Upper lobe of left lung (tissue), 6 donors: Measurements from ENCODE around the gene TEDC1. TPM values are rescaled to one million over a fixed set of nuclear protein-coding genes. Genes with fewer than 3 reads are reported as not detected.
A peak's percentile ranks its signal among the peaks of the same experiment; 100 is the strongest.

Experiments
- ATAC-seq, 2 donors: fragments of 200-7000 bp; cut with Tn5 transposase; one replicate each; pipeline ENCODE4 v1.9.1; 2022; ENCODE audit warnings: mild to moderate bottlenecking in 2 of 2, moderate library complexity in 2 of 2; ENCODE audit not compliant: low FRiP score in 2 of 2
- DNase-seq, 2 donors: peaks; one replicate each; pipeline ENCODE4 v3.0.0-alpha.2; 2019 to 2020
- H3K27ac ChIP-seq, 4 donors: fragments of 200-600 bp; sonication (generic); one replicate each; pipeline ENCODE4 v1.5.1; 2016 to 2019
- H3K27me3 ChIP-seq, 4 donors: fragments of 200-600 bp; sonication (generic); one replicate each; pipeline ENCODE4 v1.5.1; 2017 to 2019
- H3K36me3 ChIP-seq, 4 donors: fragments of 200-600 bp; sonication (generic); one replicate each; pipeline ENCODE4 v1.5.1; 2016 to 2019
- H3K4me1 ChIP-seq, 4 donors: fragments of 200-600 bp; sonication (generic); one replicate each; pipeline ENCODE4 v1.5.1; 2018 to 2019
- H3K4me3 ChIP-seq, 4 donors: fragments of 200-600 bp; sonication (generic); one replicate each; pipeline ENCODE4 v1.5.1; 2017 to 2019; ENCODE audit warnings: mild to moderate bottlenecking in 2 of 4, moderate library complexity in 1 of 4
- H3K9me3 ChIP-seq, 4 donors: fragments of 200-600 bp; sonication (generic); one replicate each; pipeline ENCODE4 v1.5.1; 2018 to 2019
- EP300 ChIP-seq, 4 donors: sonication (generic); formaldehyde crosslinking; IDR thresholded peaks; one replicate each; pipeline ENCODE4 v1.5.1; 2017; ENCODE audit warnings: antibody characterized with exemption in 4 of 4, control low read depth in 2 of 4
- POLR2A ChIP-seq, 4 donors: fragments of 450-650 bp; IDR thresholded peaks; one replicate each; pipeline ENCODE4 v1.5.1; 2016 to 2017; ENCODE audit warnings: antibody characterized with exemption in 4 of 4, mild to moderate bottlenecking in 2 of 4
- POLR2AphosphoS5 ChIP-seq, 2 donors: sonication (generic); formaldehyde crosslinking; IDR thresholded peaks; one replicate each; pipeline ENCODE4 v1.5.1; 2017; ENCODE audit warnings: antibody characterized with exemption in 2 of 2
- WGBS, 2 donors: methylation state at CpG; one replicate each; pipeline ENCODE4 v1.1.5; 2017 to 2018; 5-methylcytosine and 5-hydroxymethylcytosine counted together
- total RNA-seq, 6 donors: library from RNA; depleted of rRNA in 4 of 6; stranded (reverse); fragments of >200 nt in 4 of 6; gene quantifications; one replicate each; pipeline versions ENCODE4 v1.1.0 to v1.2.1, GENCODE V29; 2016 to 2021
- TF ChIP-seq, protein P1 (sequence below), 6 experiments: fragments of 450-650 bp in 4 of 6; fragments of 200-600 bp in 2 of 6; sonication (generic) in 2 of 6; IDR thresholded peaks; one replicate each; pipeline ENCODE4 v1.5.1; 2016 to 2019; ENCODE audit warnings: antibody characterized with exemption in 6 of 6
- donor health status: DM: no; HTN: no; CAD: no; lungs with moderate emphysema.
- donor health status: DM: no; HTN: yes; CAD: no; lungs with severe emphysema.

TEDC1 gene
- total RNA-seq, 6 donors from 2014 or later, result 13.8 to 38.5 (median 17.4) TPM

GRCh38 chr14:105467942-105468471, 23.0 kb upstream of the TEDC1 start:
- 90 to 94% methylated on average over 13 to 22 of the region's 22 CpGs for WGBS, 2 donors
- Histone ChIP-seq H3K27me3 (no peaks in the 10 kb centered on the region), H3K4me3 (no peak overlapping the region), H3K36me3 (peaks cover 13 to 66% (median 55%) of the 10 kb centered on the region in 4 donors), H3K27ac (peak overlapping the region in 2 of 4 donors; percentile 6 to 61), H3K4me1 (peaks cover 26 to 41% (median 37%) of the 10 kb centered on the region in 4 donors), H3K9me3 (no peaks in the 10 kb centered on the region)
- ATAC-seq, result no peak
- DNase-seq, result no peak
- TF ChIP-seq, protein P1, sequence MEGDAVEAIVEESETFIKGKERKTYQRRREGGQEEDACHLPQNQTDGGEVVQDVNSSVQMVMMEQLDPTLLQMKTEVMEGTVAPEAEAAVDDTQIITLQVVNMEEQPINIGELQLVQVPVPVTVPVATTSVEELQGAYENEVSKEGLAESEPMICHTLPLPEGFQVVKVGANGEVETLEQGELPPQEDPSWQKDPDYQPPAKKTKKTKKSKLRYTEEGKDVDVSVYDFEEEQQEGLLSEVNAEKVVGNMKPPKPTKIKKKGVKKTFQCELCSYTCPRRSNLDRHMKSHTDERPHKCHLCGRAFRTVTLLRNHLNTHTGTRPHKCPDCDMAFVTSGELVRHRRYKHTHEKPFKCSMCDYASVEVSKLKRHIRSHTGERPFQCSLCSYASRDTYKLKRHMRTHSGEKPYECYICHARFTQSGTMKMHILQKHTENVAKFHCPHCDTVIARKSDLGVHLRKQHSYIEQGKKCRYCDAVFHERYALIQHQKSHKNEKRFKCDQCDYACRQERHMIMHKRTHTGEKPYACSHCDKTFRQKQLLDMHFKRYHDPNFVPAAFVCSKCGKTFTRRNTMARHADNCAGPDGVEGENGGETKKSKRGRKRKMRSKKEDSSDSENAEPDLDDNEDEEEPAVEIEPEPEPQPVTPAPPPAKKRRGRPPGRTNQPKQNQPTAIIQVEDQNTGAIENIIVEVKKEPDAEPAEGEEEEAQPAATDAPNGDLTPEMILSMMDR (IDR thresholded peaks at IDR 0.05), result no peak
- TF ChIP-seq POLR2AphosphoS5 (IDR thresholded peaks at IDR 0.05) (no peak), EP300 (IDR thresholded peaks at IDR 0.05) (no peak), POLR2A (IDR thresholded peaks at IDR 0.05) (no peak)

- H3K36me3 ChIP-seq, result peaks cover 10 to 59% (median 48%) of the 10 kb centered on the region in 4 donors
Observed at GRCh38 chr14:105468621-105469241, 22.3 kb upstream of the TEDC1 start.

GRCh38 chr14:105469456-105470349, 21.3 kb upstream of the TEDC1 start:
- H3K4me3 ChIP-seq, result no peak overlapping the region
- peaks cover 6 to 49% (median 38%) of the 10 kb centered on the region in 4 donors for H3K36me3 ChIP-seq
- 76 to 88% methylated on average over 21 to 49 of the region's 54 CpGs for WGBS, 2 donors
- peaks cover 38 to 57% (median 48%) of the 10 kb centered on the region in 4 donors for H3K4me1 ChIP-seq
- peaks cover 0 to under 1% (median under 1%) of the 10 kb centered on the region in 4 donors for H3K27me3 ChIP-seq
- no peaks in the 10 kb centered on the region for H3K9me3 ChIP-seq
- H3K27ac ChIP-seq, result peak overlapping the region in 2 of 4 donors; percentile 40 to 61
- TF ChIP-seq POLR2AphosphoS5 (IDR thresholded peaks at IDR 0.05), result no peak
- TF ChIP-seq, protein P1 (IDR thresholded peaks at IDR 0.05), result no peak
- ATAC-seq, result no peak
- DNase-seq, result peak in 1 of 2 donors; percentile 85

More at GRCh38 chr14:105468621-105469241, 22.3 kb upstream of the TEDC1 start:
- 76% methylated on average over 17 of the region's 19 CpGs; no CpG with 5 or more reads in 1 of the 2 donors for WGBS, 2 donors
- H3K4me3 ChIP-seq, result no peak overlapping the region
- DNase-seq (no peak), ATAC-seq (no peak)
- no peaks in the 10 kb centered on the region for H3K9me3 ChIP-seq
- no peaks in the 10 kb centered on the region for H3K27me3 ChIP-seq
- peaks cover 33 to 48% (median 44%) of the 10 kb centered on the region in 4 donors for H3K4me1 ChIP-seq
- TF ChIP-seq, protein P1 (IDR thresholded peaks at IDR 0.05), result no peak
- TF ChIP-seq EP300 (IDR thresholded peaks at IDR 0.05), result no peak
- no peak for TF ChIP-seq POLR2A (IDR thresholded peaks at IDR 0.05)
- no peak for TF ChIP-seq POLR2AphosphoS5 (IDR thresholded peaks at IDR 0.05)
- H3K27ac ChIP-seq, result peak overlapping the region in 3 of 4 donors; percentile 6 to 61 (median 40)

DNA sequence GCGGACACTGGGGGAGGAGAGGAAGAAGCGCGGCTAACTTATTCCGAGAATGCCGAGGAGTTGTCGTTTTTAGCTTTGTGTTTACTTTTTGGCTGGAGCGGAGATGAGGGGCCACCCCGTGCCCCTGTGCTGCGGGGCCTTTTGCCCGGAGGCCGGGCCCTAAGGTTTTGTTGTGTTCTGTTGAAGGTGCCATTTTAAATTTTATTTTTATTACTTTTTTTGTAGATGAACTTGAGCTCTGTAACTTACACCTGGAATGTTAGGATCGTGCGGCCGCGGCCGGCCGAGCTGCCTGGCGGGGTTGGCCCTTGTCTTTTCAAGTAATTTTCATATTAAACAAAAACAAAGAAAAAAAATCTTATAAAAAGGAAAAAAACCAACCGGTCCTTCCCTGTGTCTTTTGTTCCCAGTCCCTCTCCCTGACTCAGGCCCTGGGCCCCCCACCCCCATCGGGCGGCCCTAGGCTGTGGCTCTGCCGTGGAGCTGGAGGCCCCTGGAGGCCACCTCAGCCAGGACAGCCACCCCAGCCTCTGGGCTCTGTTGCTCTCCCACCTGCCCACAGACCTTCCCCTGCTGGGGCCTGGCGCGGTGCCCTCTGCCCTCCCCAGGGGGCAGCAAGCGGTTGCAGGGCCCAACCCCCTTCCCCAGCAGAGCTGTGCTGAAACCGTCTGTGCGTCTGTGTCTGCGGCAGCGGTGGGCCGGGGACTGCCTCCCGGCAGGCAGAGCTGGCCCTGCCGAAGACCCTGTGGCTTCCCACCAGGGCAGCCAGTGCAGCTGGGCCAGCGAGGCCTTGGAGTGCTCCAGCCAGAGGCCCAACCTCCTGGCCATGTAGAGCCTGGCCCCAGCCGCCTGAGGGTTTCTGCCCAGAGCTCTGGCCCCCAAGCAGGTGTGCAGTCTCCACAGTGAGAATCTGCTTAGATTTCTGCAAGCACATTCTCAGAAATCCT, 20.4 kb upstream of the TEDC1 start:
- ATAC-seq (no peak), DNase-seq (peak in 1 of 2 donors; percentile 85)
- H3K36me3 ChIP-seq, result peaks cover 6 to 41% (median 30%) of the 10 kb centered on the region in 4 donors
- 84 to 86% methylated on average over 32 to 33 of the region's 34 CpGs for WGBS, 2 donors
- peaks cover 39 to 64% (median 47%) of the 10 kb centered on the region in 4 donors for H3K4me1 ChIP-seq
- H3K27ac ChIP-seq, result peak overlapping the region; percentile 22 to 93 (median 54)
- peaks cover 0 to 9% (median 3%) of the 10 kb centered on the region in 4 donors for H3K27me3 ChIP-seq
- H3K4me3 ChIP-seq, result no peak overlapping the region
- H3K9me3 ChIP-seq, result no peaks in the 10 kb centered on the region
- TF ChIP-seq, protein P1 (IDR thresholded peaks at IDR 0.05), result no peak
- TF ChIP-seq POLR2A (IDR thresholded peaks at IDR 0.05), result no peak
- TF ChIP-seq POLR2AphosphoS5 (IDR thresholded peaks at IDR 0.05), result no peak
- TF ChIP-seq EP300 (IDR thresholded peaks at IDR 0.05), result no peak
